Measurements from ENCODE around the gene FAM98B. TPM values are rescaled to one million over a fixed set of nuclear protein-coding genes. Genes with fewer than 3 reads are reported as not detected.

Gene FAM98B
- total RNA-seq, 1 experiment from 2014 or later, result 50.0 TPM

DNA sequence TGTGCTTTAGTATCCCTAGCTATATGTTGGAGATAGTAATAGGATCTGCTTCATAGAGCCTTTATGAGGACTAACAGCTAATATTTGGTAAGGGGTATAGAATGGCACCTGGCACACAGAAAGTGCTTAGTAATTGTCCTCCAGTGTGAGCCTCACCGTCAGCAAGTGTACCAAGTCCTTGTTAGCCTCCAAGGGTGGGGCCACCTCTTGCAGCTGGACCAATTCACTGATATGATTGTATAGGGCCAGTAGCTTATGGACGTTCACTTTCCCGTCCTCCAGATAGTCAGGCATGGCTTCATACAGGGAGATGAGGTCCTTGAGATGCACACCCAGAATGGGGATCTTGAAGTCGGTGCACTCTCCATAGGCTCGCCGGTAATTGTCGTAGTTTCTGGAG lies 53.6 kb downstream of the FAM98B start:
- no peak overlapping the region for H2BK120ac ChIP-seq (ENCODE audit: low read depth, low read length, poor library complexity, severe bottlenecking)
- TF ChIP-seq, protein P1, sequence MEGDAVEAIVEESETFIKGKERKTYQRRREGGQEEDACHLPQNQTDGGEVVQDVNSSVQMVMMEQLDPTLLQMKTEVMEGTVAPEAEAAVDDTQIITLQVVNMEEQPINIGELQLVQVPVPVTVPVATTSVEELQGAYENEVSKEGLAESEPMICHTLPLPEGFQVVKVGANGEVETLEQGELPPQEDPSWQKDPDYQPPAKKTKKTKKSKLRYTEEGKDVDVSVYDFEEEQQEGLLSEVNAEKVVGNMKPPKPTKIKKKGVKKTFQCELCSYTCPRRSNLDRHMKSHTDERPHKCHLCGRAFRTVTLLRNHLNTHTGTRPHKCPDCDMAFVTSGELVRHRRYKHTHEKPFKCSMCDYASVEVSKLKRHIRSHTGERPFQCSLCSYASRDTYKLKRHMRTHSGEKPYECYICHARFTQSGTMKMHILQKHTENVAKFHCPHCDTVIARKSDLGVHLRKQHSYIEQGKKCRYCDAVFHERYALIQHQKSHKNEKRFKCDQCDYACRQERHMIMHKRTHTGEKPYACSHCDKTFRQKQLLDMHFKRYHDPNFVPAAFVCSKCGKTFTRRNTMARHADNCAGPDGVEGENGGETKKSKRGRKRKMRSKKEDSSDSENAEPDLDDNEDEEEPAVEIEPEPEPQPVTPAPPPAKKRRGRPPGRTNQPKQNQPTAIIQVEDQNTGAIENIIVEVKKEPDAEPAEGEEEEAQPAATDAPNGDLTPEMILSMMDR (conservative IDR thresholded peaks at IDR 0.05), result no peak
- H3K18ac ChIP-seq (ENCODE audit: insufficient read length, low read depth, low read length), result no peak overlapping the region
- H3K4ac ChIP-seq (ENCODE audit: low read depth, low read length), result no peak overlapping the region
- H3K9me3 ChIP-seq (ENCODE audit: control insufficient read depth, low read depth, low read length), result no peaks in the 10 kb centered on the region
- no peak overlapping the region for H4K5ac ChIP-seq (ENCODE audit: insufficient read length, low read depth, low read length)
- H3T11ph ChIP-seq (ENCODE audit: low read length), result no peak overlapping the region
- H3K27ac ChIP-seq (ENCODE audit: insufficient read length, low read depth, low read length), result no peak overlapping the region
- H3K23me2 ChIP-seq (ENCODE audit: insufficient read length, low read depth, low read length, poor library complexity, severe bottlenecking), result no peaks in the 10 kb centered on the region
- peaks cover 1 to 2% of the 10 kb centered on the region in 2 experiments; a peak in 2 of 4 replicates for H3K4me1 Mint-ChIP-seq
- no peaks in the 10 kb centered on the region for H3K79me1 ChIP-seq (ENCODE audit: insufficient read depth, low read depth, low read length, poor library complexity, severe bottlenecking)
- no peak for DNase-seq
- no peak overlapping the region for H3K56ac ChIP-seq (ENCODE audit: insufficient read length, low read depth, low read length)
- no peak overlapping the region for H3K14ac ChIP-seq (ENCODE audit: insufficient read depth, low read length)
- WGBS (ENCODE audit: extremely low coverage, insufficient read length, low lambda C conversion rate), result no CpG with 5 or more reads among the region's 7 CpGs
- H3K27ac Mint-ChIP-seq, result no peak overlapping the region
- H3K9me3 Mint-ChIP-seq, result no peaks in the 10 kb centered on the region
- H2BK5ac ChIP-seq (ENCODE audit: insufficient read length, low read length), result no peak overlapping the region
- no peaks in the 10 kb centered on the region for H3K79me2 ChIP-seq (ENCODE audit: insufficient read depth, low read length)
- H4K8ac ChIP-seq (replicated peaks; ENCODE audit: insufficient read length, low read depth, low read length), result no peak overlapping the region
- no peaks in the 10 kb centered on the region for H4K20me1 ChIP-seq (ENCODE audit: control insufficient read depth, insufficient read depth, insufficient read length)
- H3K9ac ChIP-seq (ENCODE audit: extremely low read depth, insufficient read length, low read length), result no peak overlapping the region
- peaks cover 2% of the 10 kb centered on the region; the same call in 1 of the 2 replicates for H3K4me1 ChIP-seq (ENCODE audit: insufficient read depth, low read length)
- H3K4me3 Mint-ChIP-seq, result no peak overlapping the region; a peak in 1 of 5 replicates
- no peaks in the 10 kb centered on the region for H3K27me3 ChIP-seq (ENCODE audit: insufficient read depth, low read length)
- no peak overlapping the region for H4K91ac ChIP-seq (ENCODE audit: insufficient read length, low read depth, low read length)
- no peak overlapping the region for H2AK5ac ChIP-seq (ENCODE audit: insufficient read length, low read length)
- H3K23ac ChIP-seq (ENCODE audit: insufficient read length, low read depth, low read length), result no peak overlapping the region
- no peak overlapping the region for H2BK12ac ChIP-seq (ENCODE audit: insufficient read length, low read depth, low read length)
- no peak overlapping the region for H2BK15ac ChIP-seq (ENCODE audit: low read depth, low read length)
- no peaks in the 10 kb centered on the region for H3K27me3 Mint-ChIP-seq (ENCODE audit: low read depth)
- no peak overlapping the region for H2BK20ac ChIP-seq (ENCODE audit: low read depth, low read length, poor library complexity, severe bottlenecking)
- no peak overlapping the region for H3K4me2 ChIP-seq (ENCODE audit: insufficient read depth, insufficient read length, low read length)
- no peak overlapping the region for H2AFZ ChIP-seq (ENCODE audit: low read length)
- H3K36me3 Mint-ChIP-seq (ENCODE audit: insufficient read depth in 1 of 3, low read depth in 3 of 3), result no peaks in the 10 kb centered on the region; a peak in 1 of 7 replicates

Data from H9 (cell line).